ENCODE results near the gene STXBP3.

STXBP3 gene

DNA sequence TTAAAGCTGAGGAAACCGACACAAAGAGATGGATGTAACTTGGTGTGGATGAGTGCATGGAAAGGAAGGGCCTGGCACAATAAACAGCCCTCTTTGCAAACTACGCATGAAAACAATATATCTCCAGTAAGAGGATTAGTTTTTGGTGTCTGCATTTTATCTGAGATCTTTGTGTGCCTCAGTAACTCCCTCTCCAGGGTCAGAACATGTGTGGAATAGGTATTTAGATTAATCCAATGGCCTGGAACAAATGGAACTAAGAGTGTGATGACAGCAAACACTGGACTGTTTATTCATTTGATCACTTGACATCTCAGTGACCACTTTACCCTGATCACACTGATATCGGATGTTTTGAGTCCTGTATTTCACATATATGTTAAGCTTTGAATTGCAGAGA is 65.1 kb downstream of the STXBP3 start:
- DNase-seq, result peak; percentile 59

DNA sequence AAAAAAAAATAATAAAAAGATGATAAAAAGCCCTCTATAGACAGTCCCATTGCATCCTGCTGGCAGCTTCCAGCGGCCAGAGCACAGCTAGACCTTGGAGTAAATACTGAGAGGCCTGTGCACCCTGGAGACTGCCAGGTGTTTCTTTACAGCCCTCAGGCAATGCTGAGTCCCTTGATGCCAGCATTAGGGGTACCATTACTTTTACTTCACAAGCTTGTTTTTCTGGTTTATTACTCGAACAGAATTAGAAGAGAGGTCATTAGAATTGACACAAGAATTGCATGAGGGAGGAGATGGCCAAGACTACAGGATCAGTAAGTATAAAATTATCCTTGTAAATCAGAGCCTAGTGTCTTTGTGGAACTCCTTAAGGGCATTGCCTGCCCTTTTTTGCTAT is 66.9 kb downstream of the STXBP3 start:
- no peak for DNase-seq

DNA sequence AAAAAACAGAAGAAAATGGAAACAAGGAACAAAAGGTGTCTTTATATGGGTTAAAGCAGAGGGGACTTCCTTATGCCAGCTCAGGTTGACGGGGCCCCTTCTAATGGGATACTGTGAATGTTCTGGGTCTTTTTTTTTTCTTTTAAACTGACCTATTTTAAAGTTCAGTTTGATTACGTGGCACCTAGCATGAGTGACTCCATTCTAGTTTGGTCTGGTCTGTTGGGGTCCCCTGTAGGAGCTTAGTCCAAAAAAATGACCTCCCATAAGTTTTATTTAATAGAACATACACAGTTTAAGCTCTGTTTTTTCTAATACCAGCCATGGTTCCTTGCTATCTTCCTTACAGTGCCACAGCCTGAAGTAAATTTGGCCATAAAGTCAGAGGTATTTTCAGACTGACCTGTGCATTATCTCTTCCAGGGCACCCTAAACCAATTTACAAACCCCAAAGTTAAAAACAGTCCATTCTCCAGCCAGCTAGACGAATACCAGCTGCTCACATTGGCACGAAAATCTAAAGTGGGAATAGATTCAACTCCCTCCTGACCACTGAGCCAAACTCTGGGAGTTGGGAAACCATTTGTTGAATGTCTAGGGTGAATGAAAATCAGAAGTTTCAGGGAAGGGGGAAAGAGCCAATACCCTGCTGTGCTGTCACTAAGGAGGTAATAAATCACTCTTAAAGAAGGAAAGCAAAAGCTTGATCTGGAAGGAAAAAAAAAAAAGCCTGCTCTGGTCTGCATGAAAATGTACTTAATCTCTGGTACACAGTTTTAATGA is 68.1 kb downstream of the STXBP3 start:
- no peak for DNase-seq

DNA sequence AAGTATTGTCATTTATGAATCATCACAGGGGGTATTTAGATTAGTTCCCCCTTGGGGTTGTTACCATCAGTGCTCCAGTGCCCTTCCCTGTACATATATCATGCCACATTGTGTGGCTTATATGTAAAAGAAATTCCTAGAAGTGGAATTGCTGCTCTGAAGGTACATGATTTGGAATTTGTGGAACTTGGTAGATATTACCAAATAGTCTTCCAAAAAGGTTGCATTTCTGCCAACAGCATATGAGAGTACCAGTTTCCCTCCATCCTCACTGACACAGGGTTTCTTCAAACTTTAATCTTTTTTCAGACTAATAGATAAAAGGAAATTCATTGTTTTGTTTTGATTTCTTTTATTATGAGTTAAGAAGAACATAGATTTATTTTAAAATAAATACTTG is 69.1 kb downstream of the STXBP3 start:
- peak; percentile 40 for DNase-seq

DNA sequence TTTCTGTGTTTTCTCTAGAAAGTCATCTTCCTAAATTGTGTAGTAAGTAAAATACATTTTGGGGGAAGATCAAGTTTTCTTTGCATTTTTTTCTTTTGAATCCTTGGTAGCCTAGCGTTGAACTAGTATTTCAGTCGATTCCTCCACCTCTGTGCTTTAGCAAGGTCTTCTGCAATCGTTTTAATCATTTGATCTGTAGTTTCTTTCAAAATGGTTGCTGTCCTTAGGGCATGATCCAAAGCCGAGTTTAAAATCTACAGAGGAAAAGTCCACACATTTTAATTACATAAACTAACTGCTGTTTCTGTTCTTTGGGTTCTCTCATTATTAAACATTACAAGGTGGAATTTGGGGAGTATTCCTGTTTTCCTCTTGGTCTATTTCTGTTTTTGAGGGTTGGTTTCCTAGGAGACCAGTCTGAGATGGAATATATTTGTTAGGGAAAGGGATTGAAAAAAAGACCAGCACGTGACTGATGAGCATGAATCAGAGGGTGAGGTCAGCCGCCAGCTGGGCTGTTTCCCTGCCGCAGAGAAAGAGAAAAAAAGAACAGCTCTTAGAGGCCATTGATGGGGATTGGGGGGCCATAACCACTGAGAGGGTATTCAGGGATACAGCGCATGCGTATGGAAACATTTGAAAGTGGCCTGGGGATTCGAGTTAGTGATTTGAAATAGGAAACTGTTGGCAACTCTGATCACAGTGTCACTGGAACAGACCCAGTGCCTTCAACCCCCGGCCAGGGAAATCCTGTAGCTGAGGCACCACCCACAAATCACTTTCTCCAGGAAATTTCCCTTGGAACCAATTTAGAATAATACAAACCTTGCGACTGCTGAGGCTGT is 69.8 kb downstream of the STXBP3 start:
- DNase-seq, result peak; percentile 97

DNA sequence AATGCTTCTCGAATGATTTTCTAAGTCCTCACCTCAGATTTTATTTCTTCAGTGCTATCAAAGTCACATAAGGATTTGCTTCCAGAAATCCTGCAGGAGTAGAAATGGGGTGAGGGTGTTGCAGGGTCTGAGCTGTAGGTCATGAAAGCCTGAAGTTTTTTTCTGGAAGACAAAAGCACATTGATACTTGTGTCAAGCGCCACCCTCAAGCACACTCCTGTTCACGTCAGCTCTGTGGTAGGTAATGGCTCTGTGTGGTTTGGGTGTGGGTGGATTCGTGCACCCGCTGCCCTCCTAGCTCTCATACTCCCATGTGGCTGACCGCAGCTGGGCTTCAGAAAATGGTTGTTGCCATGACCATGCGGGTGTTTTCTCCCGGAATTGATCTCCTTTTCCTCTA is 70.5 kb downstream of the STXBP3 start:
- DNase-seq, result peak; percentile 94

DNA sequence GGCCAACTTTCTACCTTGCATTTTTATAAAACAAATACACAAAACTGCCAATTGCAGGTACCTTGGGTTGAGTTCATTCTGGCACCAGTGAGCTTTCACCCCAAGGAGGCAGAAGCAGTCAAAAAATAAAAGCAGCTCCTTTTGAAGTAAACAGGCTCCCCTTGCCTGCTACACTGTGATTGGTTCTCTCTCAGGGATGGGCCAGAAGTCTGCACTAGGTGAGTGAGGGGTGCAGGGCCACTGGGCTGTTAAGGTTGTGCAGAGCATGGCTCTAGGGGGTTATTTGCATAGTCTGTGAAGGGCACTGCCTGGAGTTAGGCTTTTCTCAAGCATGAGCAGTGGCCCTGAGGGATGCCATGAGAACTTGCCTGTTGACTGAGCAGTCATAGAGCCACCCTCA is 71.3 kb downstream of the STXBP3 start:
- DNase-seq, result peak; percentile 39

DNA sequence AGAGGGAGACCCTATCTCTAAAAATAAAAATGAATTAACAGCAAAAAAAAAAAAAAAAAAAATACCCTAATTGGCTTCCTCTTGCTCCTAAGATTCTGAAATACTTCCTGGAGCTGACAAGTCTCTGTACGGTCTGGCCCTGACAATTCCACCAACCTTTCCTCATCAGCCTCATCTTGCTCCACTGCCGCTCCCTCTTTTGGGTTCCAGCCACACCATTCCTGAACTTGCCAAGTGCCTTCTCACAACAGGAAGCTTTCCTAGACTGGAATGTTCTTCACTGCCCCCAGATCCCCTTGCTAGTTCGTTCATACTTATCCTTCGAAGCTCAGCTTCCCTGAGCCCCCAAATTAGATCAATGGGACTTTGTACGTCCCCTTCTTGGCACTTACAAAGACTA is 73.4 kb downstream of the STXBP3 start:
- no peak for DNase-seq

DNA sequence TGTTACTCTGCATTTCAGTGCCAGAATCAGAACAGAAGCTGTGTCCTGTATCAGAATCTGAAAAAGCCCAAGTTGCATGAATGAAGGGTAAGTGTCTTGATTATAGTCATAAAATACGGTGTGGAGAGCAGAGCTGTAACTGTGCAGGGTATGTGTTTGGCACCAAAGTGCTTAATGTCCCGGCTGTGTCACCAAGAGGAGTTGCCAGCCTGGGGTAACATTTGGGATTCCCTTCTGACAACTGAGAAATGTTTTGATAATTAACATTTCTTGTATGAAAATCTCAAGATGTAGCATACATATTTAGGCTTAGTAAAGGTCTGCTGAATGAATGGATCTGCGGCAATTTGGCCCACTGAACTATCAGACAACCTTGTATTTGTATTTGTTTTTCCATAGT is 77.2 kb downstream of the STXBP3 start:
- DNase-seq, result no peak

DNA sequence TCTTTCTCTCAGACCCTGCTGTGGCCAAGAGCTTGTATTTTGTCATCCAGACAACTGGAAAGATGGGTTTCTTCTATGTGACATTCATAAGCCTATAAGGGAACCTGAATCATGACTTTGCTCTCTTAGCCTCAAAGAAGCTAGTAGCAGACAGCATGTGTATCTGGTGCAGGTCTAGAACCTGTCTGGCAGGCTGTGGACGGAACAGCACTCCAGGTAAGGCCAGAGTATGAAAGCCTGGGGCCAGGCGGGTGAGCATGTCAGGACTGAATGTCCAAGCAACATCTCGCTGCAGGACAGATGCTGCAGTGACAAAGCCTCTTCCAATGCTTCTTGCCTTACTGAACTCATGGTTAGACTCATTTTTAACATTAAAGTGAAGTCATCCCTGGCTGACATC is 77.6 kb downstream of the STXBP3 start:
- no peak for DNase-seq

DNA sequence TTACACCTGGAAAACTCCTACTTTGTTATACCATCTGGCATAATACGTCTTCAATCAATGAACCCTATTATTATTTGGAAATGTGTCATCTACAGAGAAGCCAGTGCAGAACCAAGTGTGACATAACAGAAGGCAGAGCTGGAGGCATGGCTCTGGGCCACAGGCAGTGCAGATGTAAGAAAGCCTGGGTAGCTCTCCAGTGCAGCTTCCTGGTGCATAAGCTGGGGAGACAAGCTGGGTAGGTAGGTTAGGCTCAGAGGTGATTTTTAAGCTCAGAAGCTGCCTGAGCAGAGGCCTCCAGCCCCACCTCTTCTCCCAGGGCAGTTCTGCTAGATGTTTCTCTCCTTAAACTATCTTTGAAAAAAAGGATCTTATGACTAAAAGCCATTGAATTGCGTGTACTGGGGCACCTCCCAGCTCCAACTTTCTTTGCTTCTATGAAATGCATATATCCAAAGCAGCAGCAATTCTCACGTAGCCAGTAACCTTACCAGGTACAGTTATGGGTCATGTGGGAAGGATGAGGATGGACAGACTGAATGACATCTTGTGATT is 79.7 kb downstream of the STXBP3 start:
- no peak for DNase-seq

DNA sequence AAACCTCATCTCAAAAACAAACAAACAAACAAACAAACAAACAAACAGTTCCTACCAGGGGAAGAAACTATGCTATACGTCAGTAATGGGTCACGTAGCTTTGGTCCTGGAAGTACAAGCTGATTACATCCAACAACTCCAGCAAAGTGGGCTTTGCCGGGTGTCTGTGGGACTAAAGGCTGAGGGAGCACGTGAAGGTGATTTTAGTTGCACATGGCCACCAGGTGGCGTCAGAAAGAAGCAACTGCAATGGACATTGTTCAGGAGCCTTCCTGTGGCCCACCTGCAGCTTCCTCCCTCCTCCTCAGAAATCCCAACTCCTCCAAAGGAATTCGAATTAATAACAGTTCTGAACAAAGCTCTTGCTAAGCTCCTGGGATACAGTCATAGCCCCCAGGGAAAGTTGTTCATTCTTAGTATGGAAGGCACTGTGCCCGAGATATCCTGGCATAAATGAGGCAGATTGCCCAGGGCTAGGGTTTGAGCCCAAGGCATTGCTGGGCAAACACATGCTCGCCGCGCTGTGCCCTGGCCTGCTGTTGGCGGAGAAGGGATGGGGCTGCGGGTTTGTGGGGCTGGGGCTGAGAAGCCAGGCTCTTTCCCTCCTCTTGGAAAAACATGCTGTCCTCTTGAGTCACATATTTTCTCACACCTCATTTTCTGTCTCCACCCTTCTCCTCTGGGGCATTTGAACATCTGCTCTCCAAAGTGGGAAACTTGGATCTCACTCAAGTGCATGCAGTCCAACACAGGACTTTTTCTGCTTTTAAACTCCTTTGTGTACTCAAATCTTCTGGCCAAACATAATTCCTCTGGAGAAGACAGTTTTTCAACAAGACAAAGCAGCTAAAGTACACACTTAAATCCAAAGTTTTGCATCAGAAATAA is 81.8 kb downstream of the STXBP3 start:
- peak; percentile 93 for DNase-seq

DNA sequence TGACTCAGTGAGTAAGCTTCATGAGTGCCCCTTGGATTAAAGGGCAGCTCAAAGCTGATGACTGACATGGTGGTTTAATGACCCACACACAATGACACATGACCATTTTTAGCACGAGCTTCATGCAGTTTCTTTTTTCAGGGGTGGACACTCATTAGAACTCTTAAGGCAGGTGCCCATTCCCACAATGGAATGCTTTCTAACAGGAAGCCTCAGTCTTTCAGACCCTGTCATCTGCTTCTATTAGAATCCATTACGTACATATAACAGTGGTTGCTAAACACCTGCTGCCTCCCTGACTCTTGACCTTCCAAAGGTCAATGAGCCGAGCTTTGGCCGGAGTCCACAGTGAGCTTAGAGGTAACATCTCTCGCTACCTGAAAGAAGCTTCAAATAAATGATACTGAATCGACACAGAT is 83.0 kb downstream of the STXBP3 start:
- peak; percentile 97 for DNase-seq

DNA sequence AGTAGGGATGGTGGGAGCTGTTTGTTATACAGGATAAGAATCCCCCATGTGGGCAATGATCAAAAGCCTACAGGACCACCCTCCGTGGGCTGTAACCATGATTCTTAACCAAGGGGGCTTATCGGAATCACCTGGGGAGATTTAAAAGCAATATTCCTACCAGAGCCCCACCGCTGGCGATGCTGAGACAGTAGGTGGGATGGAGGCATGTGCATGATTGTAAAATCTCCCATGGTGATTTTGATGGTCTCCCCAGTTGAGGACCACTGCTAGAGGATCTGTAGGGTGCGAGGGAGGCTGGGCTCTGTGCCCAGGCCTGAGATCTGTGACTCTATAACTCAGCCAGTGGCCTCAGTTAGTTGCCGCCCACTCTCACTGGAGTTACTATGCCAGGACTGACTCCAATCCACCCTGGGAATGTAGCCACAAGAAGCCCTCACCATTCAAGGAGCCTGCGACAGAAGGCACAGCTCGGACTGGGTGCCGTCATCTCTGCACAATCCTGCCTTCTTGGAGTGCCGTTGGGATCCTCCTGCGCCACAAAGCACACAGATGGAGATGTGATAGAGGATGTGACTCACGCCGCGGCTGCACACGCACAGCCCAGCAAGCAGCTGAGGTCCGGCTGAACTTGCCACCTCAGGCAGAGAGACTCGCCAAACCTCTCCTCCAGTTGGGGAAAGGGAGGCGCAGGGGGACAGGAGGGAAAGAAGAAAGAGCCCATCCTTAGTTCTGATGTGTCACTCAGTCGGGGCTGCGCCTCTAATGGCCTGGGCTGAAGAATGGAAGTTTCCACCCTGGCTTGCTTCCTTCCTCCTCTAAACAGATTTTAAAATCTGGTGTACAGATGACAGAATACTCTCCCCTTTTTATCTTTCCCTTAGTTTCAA is 83.9 kb downstream of the STXBP3 start:
- peak; percentile 98 for DNase-seq

DNA sequence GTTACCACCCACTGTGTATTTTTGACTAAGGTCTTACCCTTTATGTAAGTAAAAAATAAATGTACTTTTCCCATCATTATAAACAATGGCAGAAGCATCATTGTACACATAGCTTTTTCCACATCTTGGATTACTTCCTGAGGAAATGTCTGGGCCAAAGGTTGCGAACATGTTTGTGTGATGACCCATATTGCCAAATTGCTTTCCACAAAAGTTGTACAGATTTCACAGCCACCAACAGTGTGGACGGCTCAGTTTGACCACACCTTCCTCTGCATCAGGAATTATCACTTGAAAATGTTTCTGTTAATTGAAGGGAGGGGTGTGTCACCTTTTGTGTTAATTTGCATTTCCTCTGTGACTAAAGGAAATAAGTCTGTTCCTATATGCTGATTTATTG is 84.8 kb downstream of the STXBP3 start:
- peak; percentile 54 for DNase-seq

DNA sequence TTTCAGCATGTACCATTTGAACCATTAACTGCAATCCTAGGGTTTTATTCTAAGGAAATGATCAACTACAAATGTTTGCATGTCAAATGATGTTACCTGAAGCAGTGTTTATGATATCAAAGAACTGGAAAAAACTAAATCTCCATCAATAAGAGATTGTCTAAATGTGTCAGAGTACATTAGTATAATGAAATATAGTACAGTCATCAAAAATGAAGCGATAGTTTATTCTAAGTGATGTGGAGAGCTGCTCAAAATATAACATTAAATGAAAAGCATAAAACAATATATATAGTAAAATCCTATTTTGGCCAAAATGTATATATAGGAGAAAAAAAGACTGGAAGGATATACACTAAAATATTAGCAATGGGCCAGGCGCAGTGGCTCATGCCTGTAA is 86.5 kb downstream of the STXBP3 start:
- no peak for DNase-seq

DNA sequence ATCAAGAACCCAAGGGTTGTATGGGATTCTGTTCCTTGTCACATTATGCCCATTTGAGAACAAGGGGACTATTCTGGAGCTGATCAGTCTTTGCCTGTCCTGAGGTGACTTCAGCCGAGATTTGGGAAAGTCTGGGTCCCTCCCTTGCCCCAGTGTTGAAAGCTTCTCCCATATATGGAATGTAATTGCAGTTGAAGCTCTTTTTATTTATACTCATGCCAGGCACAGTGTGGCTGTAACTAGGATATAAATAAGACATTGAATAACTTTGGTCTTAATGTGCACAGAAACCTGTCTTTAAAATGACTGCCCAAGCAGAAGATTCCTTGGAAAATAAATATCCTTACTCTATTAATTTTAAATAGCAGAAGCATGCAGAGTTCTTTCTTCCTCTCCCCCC is 95.2 kb downstream of the STXBP3 start:
- no peak for DNase-seq

DNA sequence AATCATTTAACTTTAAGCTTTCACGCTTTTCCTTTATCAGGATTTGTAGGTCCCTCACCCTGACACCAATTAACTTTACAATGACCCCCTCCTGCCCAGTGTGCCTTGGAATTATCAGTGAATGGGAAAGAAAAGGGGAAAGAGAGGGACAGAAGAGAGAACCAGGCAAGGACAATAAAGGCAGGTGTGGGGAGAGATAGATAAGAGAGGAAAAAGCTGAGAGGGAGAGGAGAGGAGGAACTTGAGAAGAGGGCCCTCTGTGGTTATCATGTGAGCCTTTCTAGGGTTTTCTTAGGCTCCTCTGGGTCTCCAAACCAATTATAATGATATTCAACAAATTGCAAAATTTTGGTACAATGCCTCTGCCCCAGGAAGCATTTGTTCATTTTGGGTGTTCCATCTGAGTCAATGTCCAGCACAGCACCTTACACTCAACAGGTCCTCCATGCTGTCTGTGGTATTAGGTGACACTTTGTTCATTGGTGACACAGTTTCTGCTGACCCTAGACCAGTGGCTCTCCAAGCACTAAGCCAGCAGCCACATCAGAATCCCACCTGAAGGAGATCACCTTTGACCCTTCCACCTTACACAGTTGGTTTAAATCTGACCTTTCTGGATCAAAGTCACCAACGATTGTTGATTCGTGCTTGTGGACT is 96.2 kb downstream of the STXBP3 start:
- DNase-seq, result no peak

DNA sequence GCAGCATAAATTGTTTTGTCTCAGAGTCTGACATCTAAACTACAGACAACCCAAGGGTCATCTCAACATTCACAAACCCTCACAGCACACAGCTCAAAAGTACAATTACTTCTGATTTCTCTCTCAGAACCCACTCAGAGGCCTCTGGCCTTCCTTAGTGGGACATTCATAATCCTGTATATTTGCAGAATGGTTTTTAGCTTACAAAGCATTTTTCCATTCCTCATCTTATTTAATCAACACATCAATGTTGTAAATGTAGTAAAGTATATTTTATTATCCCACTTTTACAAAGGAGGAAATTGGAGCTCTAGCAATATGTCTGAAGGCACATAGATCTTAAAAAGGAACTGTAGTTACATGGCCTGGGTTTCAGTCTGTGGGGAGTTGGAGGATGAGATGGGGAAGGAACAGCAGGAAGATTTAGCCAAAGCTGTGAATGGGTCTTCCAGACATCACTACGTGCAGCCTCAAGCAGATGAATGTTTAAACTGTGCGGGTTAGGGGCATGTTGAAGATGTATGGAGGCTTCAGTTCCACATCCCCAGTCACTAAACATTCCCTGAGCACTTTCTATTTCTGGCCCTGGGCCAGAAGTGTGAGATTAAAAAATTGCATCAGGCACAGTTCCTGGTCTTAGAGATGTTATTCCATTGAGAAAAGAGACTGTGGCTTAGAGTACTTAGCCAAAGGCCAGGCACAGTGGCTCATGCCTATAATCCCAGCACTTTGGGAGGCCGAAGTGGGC is 97.1 kb downstream of the STXBP3 start:
- no peak for DNase-seq

DNA sequence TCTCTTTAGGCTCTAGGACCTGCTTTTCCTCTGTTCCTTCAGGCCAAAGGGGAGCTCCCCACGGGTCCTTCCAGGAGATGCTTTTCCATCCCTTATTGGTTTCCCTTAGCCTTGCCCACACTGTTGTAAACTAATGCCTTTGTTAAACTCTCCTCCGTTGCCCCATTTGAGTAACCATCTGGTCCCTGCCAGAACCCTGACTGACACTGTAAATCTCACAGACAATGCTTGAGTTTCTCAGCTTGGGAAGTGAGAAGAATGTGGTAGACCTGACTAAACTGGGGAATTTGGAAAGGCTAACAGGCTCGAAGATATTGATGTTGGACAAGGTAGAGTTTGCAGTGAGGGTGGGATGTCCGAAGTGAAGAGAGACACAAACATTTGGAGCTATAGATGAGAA is 99.0 kb downstream of the STXBP3 start:
- no peak for DNase-seq

DNA sequence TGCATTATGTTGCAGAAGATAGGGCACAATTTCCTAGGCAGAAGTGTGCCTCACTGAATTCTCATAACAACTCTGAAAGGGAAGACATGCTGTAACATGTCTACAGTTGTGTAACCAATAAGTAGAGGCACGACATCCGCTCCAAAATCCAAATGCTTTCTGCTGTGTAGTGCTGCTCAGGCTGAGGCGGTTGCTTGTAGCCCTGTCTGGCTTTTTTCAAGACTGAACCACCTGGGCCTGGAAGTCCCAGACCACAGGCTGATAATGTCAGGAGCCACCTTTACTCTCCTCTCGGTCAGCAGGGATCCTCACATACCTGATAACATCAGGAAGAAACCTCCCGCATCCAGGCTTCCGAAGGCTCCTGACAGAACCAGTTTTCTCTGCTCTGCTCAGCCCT is 99.5 kb downstream of the STXBP3 start:
- no peak for DNase-seq
